ENCODE measurements around the gene MAGED1. TPM values are rescaled to one million over a fixed set of nuclear protein-coding genes. Genes with fewer than 3 reads are reported as not detected.
"Not testable (repeated sequence)": the region's sequence is repeated elsewhere in the genome, so short reads cannot be mapped to it uniquely, and the experiment has no call there.

The MAGED1 gene
- total and polyA plus RNA-seq, 3 experiments from 2014 or later = 31.9 to 59.2 (median 33.9) TPM

- H3K27ac Mint-ChIP-seq = no peak overlapping the region
- DNase-seq = no peak
- H3K4me3 ChIP-seq (ENCODE audit: low read length) = no peak overlapping the region
- no peaks in the 10 kb centered on the region for H3K4me1 ChIP-seq (ENCODE audit: insufficient read depth, low read length)
- H3K36me3 ChIP-seq (ENCODE audit: insufficient read depth, low read length) = no peaks in the 10 kb centered on the region
- H3K9me3 Mint-ChIP-seq = no peaks in the 10 kb centered on the region
- H3K27me3 Mint-ChIP-seq = peaks cover 0 to 1% of the 10 kb centered on the region in 2 donors
- ChIA-PET POLR2A (no interaction called here), CTCF (no interaction called here)
- H3K4me3 Mint-ChIP-seq = no peak overlapping the region
- H3K4me1 Mint-ChIP-seq = peaks cover 0 to 16% (median 2%) of the 10 kb centered on the region in 3 donors
- H3K36me3 Mint-ChIP-seq = peaks cover 0 to 53% (median 8%) of the 10 kb centered on the region in 3 donors
- no peaks in the 10 kb centered on the region for H3K27me3 ChIP-seq (ENCODE audit: insufficient read depth, low read length, poor library complexity, severe bottlenecking)
- H3K9me3 ChIP-seq (ENCODE audit: low read length) = no peaks in the 10 kb centered on the region
- no peak overlapping the region for H3K27ac ChIP-seq (ENCODE audit: low read depth, low read length)
Measured at GRCh38 chrX:51899741-51900140, 6.3 kb downstream of the MAGED1 start.

GRCh38 chrX:51902510-51903050, 9.2 kb downstream of the MAGED1 start:
- Mint-ChIP-seq H3K4me3 (no peak overlapping the region), H3K27me3 (peaks cover 0 to under 1% of the 10 kb centered on the region in 2 donors), H3K27ac (peak overlapping the region in 3 of 8 donors; percentile 16 to 25 (median 20)), H3K9me3 (no peaks in the 10 kb centered on the region), H3K4me1 (peaks cover 0 to 7% (median 2%) of the 10 kb centered on the region in 3 donors), H3K36me3 (peaks cover 0 to 41% (median 3%) of the 10 kb centered on the region in 3 donors)
- H3K4me1 ChIP-seq (ENCODE audit: insufficient read depth, low read length) = no peaks in the 10 kb centered on the region
- no peak for DNase-seq
- H3K4me3 ChIP-seq (ENCODE audit: low read length) = no peak overlapping the region
- no peaks in the 10 kb centered on the region for H3K27me3 ChIP-seq (ENCODE audit: insufficient read depth, low read length, poor library complexity, severe bottlenecking)
- H3K36me3 ChIP-seq (ENCODE audit: insufficient read depth, low read length) = no peaks in the 10 kb centered on the region
- no peak overlapping the region for H3K27ac ChIP-seq (ENCODE audit: low read depth, low read length)
- ChIA-PET CTCF (no interaction called here), POLR2A (no interaction called here)
- no peaks in the 10 kb centered on the region for H3K9me3 ChIP-seq (ENCODE audit: low read length)

GRCh38 chrX:51905152-51905551, 11.7 kb downstream of the MAGED1 start:
- H3K4me1 Mint-ChIP-seq; H3K9me3 Mint-ChIP-seq; H3K36me3 ChIP-seq (ENCODE audit: insufficient read depth, low read length); H3K4me3 Mint-ChIP-seq; H3K4me1 ChIP-seq (ENCODE audit: insufficient read depth, low read length); H3K27ac Mint-ChIP-seq; H3K27me3 ChIP-seq (ENCODE audit: insufficient read depth, low read length, poor library complexity, severe bottlenecking); H3K4me3 ChIP-seq (ENCODE audit: low read length); H3K9me3 ChIP-seq (ENCODE audit: low read length); CTCF ChIA-PET; H3K27me3 Mint-ChIP-seq; DNase-seq; H3K27ac ChIP-seq (ENCODE audit: low read depth, low read length); POLR2A ChIA-PET: not testable (repeated sequence)
- peaks cover 0 to 22% (median 3%) of the 10 kb centered on the region in 3 donors for H3K36me3 Mint-ChIP-seq

- POLR2A ChIA-PET = no interaction called here
- Mint-ChIP-seq H3K4me1 (peaks cover 0 to 7% (median 2%) of the 10 kb centered on the region in 3 donors), H3K27me3 (peaks cover 0 to 2% of the 10 kb centered on the region in 2 donors), H3K9me3 (no peaks in the 10 kb centered on the region), H3K4me3 (no peak overlapping the region), H3K36me3 (peaks cover 0 to 21% (median 3%) of the 10 kb centered on the region in 3 donors), H3K27ac (no peak overlapping the region)
- Histone ChIP-seq H3K27ac (ENCODE audit: low read depth, low read length) (no peak overlapping the region), H3K4me3 (ENCODE audit: low read length) (no peak overlapping the region), H3K4me1 (ENCODE audit: insufficient read depth, low read length) (no peaks in the 10 kb centered on the region), H3K27me3 (ENCODE audit: insufficient read depth, low read length, poor library complexity, severe bottlenecking) (no peaks in the 10 kb centered on the region), H3K36me3 (ENCODE audit: insufficient read depth, low read length) (no peaks in the 10 kb centered on the region), H3K9me3 (ENCODE audit: low read length) (no peaks in the 10 kb centered on the region)
- CTCF ChIA-PET = no interaction called here
- DNase-seq = no peak
Measured at GRCh38 chrX:51905711-51906110, 12.3 kb downstream of the MAGED1 start.

GRCh38 chrX:51917604-51918003, 24.2 kb downstream of the MAGED1 start:
- Histone ChIP-seq H3K4me1 (ENCODE audit: insufficient read depth, low read length) (no peaks in the 10 kb centered on the region), H3K27ac (ENCODE audit: low read depth, low read length) (no peak overlapping the region), H3K36me3 (ENCODE audit: insufficient read depth, low read length) (no peaks in the 10 kb centered on the region), H3K27me3 (ENCODE audit: insufficient read depth, low read length, poor library complexity, severe bottlenecking) (no peaks in the 10 kb centered on the region), H3K9me3 (ENCODE audit: low read length) (no peaks in the 10 kb centered on the region), H3K4me3 (ENCODE audit: low read length) (no peak overlapping the region)
- Mint-ChIP-seq H3K9me3 (no peaks in the 10 kb centered on the region), H3K27me3 (peaks cover 13 to 18% of the 10 kb centered on the region in 2 donors), H3K4me3 (no peak overlapping the region), H3K36me3 (peaks cover 0 to 8% (median 0%) of the 10 kb centered on the region in 3 donors), H3K4me1 (no peaks in the 10 kb centered on the region), H3K27ac (no peak overlapping the region)
- ChIA-PET POLR2A (no interaction called here), CTCF (no interaction called here)
- no peak for DNase-seq

GRCh38 chrX:51922561-51922960, 29.1 kb downstream of the MAGED1 start:
- no peaks in the 10 kb centered on the region for H3K9me3 Mint-ChIP-seq
- no peak for DNase-seq
- H3K27me3 ChIP-seq (ENCODE audit: insufficient read depth, low read length, poor library complexity, severe bottlenecking) = no peaks in the 10 kb centered on the region
- no peaks in the 10 kb centered on the region for H3K4me1 Mint-ChIP-seq
- H3K27ac ChIP-seq (ENCODE audit: low read depth, low read length) = no peak overlapping the region
- CTCF ChIA-PET = no interaction called here
- H3K36me3 ChIP-seq (ENCODE audit: insufficient read depth, low read length) = no peaks in the 10 kb centered on the region
- H3K4me3 Mint-ChIP-seq = no peak overlapping the region
- no peak overlapping the region for H3K4me3 ChIP-seq (ENCODE audit: low read length)
- H3K4me1 ChIP-seq (ENCODE audit: insufficient read depth, low read length) = no peaks in the 10 kb centered on the region
- H3K27me3 Mint-ChIP-seq = peaks cover 14 to 18% of the 10 kb centered on the region in 2 donors
- POLR2A ChIA-PET = no interaction called here
- peak overlapping the region in 1 of 8 donors; percentile 34 for H3K27ac Mint-ChIP-seq
- H3K36me3 Mint-ChIP-seq = no peaks in the 10 kb centered on the region
- no peaks in the 10 kb centered on the region for H3K9me3 ChIP-seq (ENCODE audit: low read length)

- Histone ChIP-seq H3K4me3 (ENCODE audit: low read length) (no peak overlapping the region), H3K27ac (ENCODE audit: low read depth, low read length) (no peak overlapping the region), H3K9me3 (ENCODE audit: low read length) (no peaks in the 10 kb centered on the region), H3K27me3 (ENCODE audit: insufficient read depth, low read length, poor library complexity, severe bottlenecking) (no peaks in the 10 kb centered on the region), H3K4me1 (ENCODE audit: insufficient read depth, low read length) (no peaks in the 10 kb centered on the region), H3K36me3 (ENCODE audit: insufficient read depth, low read length) (no peaks in the 10 kb centered on the region)
- H3K4me1 Mint-ChIP-seq = no peaks in the 10 kb centered on the region
- no peaks in the 10 kb centered on the region for H3K36me3 Mint-ChIP-seq
- peaks cover 12 to 25% of the 10 kb centered on the region in 2 donors for H3K27me3 Mint-ChIP-seq
- H3K4me3 Mint-ChIP-seq = no peak overlapping the region
- POLR2A ChIA-PET = no interaction called here
- peaks cover 0 to 3% (median 0%) of the 10 kb centered on the region in 5 donors for H3K9me3 Mint-ChIP-seq
- H3K27ac Mint-ChIP-seq = no peak overlapping the region
- CTCF ChIA-PET = no interaction called here
- DNase-seq = no peak
Measured at GRCh38 chrX:51931566-51932150, 38.2 kb downstream of the MAGED1 start.

Measured in CD8-positive, alpha-beta memory T cell (primary cell).